Loucy (cell line): Measurements from ENCODE around the gene GNAS-AS1.

ENCODE experiments used
- H2AFZ ChIP-seq: fragments of 200-600 bp; sonication (generic); 2 replicates; pipeline ENCODE4 v1.6.0; 2016; ENCODE audit warnings: antibody characterized with exemption, mild to moderate bottlenecking, low read length, moderate library complexity
- H3F3A ChIP-seq: fragments of 200-600 bp; 2 replicates; pipeline ENCODE4 v1.6.0; 2016; ENCODE audit warnings: antibody characterized with exemption, low read depth, mild to moderate bottlenecking
- H3K27me3 ChIP-seq: fragments of 200-600 bp; sonication (generic); 2 replicates; pipeline ENCODE4 v1.6.1; 2014; ENCODE audit warnings: low read length, mild to moderate bottlenecking; ENCODE audit not compliant: insufficient read depth, poor library complexity, severe bottlenecking
- H3K36me3 ChIP-seq: fragments of 200-600 bp; sonication (generic); 2 replicates; pipeline ENCODE4 v1.6.1; 2016; ENCODE audit warnings: low read length; ENCODE audit not compliant: insufficient read depth
- H3K4me1 ChIP-seq: fragments of 200-600 bp; sonication (generic); 2 replicates; pipeline ENCODE4 v1.5.1; 2014; ENCODE audit warnings: low read length, mild to moderate bottlenecking; ENCODE audit not compliant: insufficient read depth, poor library complexity, severe bottlenecking
- H3K4me2 ChIP-seq: fragments of 200-600 bp; sonication (generic); 2 replicates; pipeline ENCODE4 v1.6.0; 2014; ENCODE audit warnings: antibody characterized with exemption, low read length, low read depth, mild to moderate bottlenecking; ENCODE audit not compliant: poor library complexity, severe bottlenecking
- H3K4me3 ChIP-seq: fragments of 200-600 bp; sonication (generic); 2 replicates; pipeline ENCODE4 v1.5.1; 2014; ENCODE audit warnings: low read length, mild to moderate bottlenecking, mixed read lengths; ENCODE audit not compliant: poor library complexity, severe bottlenecking
- H3K79me2 ChIP-seq: fragments of 200-600 bp; sonication (generic); 2 replicates; pipeline ENCODE4 v1.6.1; 2014; ENCODE audit warnings: low read length; ENCODE audit not compliant: insufficient read depth
- H3K9ac ChIP-seq: fragments of 200-600 bp; sonication (generic); 2 replicates; pipeline ENCODE4 v1.6.0; 2014; ENCODE audit warnings: mild to moderate bottlenecking, low read depth, low read length, moderate library complexity; ENCODE audit not compliant: poor library complexity, severe bottlenecking
- H3K9me2 ChIP-seq: fragments of 200-600 bp; sonication (generic); replicated peaks from 2 replicates; pipeline ENCODE4 v1.6.1; 2016; ENCODE audit warnings: low read depth, low read length, mixed read lengths
- H3K9me3 ChIP-seq: fragments of 200-600 bp; sonication (generic); 2 replicates; pipeline ENCODE4 v1.6.1; 2014; ENCODE audit warnings: mild to moderate bottlenecking, antibody characterized with exemption, low read length, low read depth; ENCODE audit not compliant: insufficient read depth
- H4K20me1 ChIP-seq: fragments of 200-600 bp; sonication (generic); 2 replicates; pipeline ENCODE4 v1.6.0; 2014; ENCODE audit warnings: antibody characterized with exemption, low read length, mild to moderate bottlenecking; ENCODE audit not compliant: insufficient read depth, poor library complexity, severe bottlenecking
- CTCF ChIP-seq: fragments of 200-600 bp; sonication (generic); conservative IDR thresholded peaks from 2 replicates; pipeline ENCODE4 v1.5.1; 2014; ENCODE audit warnings: mild to moderate bottlenecking, antibody characterized with exemption, low read length
- EZH2phosphoT487 ChIP-seq: fragments of 200-600 bp; IDR thresholded peaks from 2 replicates; pipeline ENCODE4 v1.6.1; 2018; ENCODE audit warnings: antibody characterized with exemption, mild to moderate bottlenecking, moderate library complexity, borderline replicate concordance

Gene GNAS-AS1

GRCh38 chr20:58787211-58788005, 63.3 kb downstream of the GNAS-AS1 start:
- Histone ChIP-seq H3K4me2 (no peak overlapping the region), H4K20me1 (no peaks in the 10 kb centered on the region), H3K4me3 (no peak overlapping the region), H3K36me3 (no peaks in the 10 kb centered on the region), H2AFZ (no peak overlapping the region), H3K9me2 (no peaks in the 10 kb centered on the region), H3K79me2 (no peaks in the 10 kb centered on the region), H3K9ac (no peak overlapping the region), H3K9me3 (no peaks in the 10 kb centered on the region), H3K27me3 (no peaks in the 10 kb centered on the region), H3F3A (no peaks in the 10 kb centered on the region; the same call in 1 of the 2 replicates), H3K4me1 (peaks cover 46% of the 10 kb centered on the region)
- TF ChIP-seq EZH2phosphoT487 (no peak), CTCF (no peak)

- no peak overlapping the region for H2AFZ ChIP-seq
- H3K4me2 ChIP-seq, result no peak overlapping the region
- H4K20me1 ChIP-seq, result no peaks in the 10 kb centered on the region
- no peaks in the 10 kb centered on the region for H3F3A ChIP-seq
- H3K4me3 ChIP-seq, result no peak overlapping the region
- no peaks in the 10 kb centered on the region for H3K9me2 ChIP-seq
- TF ChIP-seq EZH2phosphoT487, result no peak
- no peak for TF ChIP-seq CTCF
- no peak overlapping the region for H3K9ac ChIP-seq
- H3K27me3 ChIP-seq, result no peaks in the 10 kb centered on the region
- H3K79me2 ChIP-seq, result no peaks in the 10 kb centered on the region
- H3K4me1 ChIP-seq, result peaks cover 24% of the 10 kb centered on the region
- no peaks in the 10 kb centered on the region for H3K36me3 ChIP-seq
- no peaks in the 10 kb centered on the region for H3K9me3 ChIP-seq
Observed at GRCh38 chr20:58784321-58785074, 66.2 kb downstream of the GNAS-AS1 start.

- Histone ChIP-seq H3K4me2 (peak overlapping the region; percentile 29), H3K36me3 (no peaks in the 10 kb centered on the region), H3K4me1 (peaks cover 14% of the 10 kb centered on the region), H3K9me2 (no peaks in the 10 kb centered on the region), H4K20me1 (no peaks in the 10 kb centered on the region), H3K79me2 (no peaks in the 10 kb centered on the region), H3F3A (no peaks in the 10 kb centered on the region), H3K4me3 (no peak overlapping the region), H3K27me3 (no peaks in the 10 kb centered on the region), H3K9me3 (no peaks in the 10 kb centered on the region), H2AFZ (no peak overlapping the region; the same call in 1 of the 2 replicates), H3K9ac (no peak overlapping the region)
- no peak for TF ChIP-seq CTCF
- TF ChIP-seq EZH2phosphoT487, result no peak
Observed at GRCh38 chr20:58783511-58784011, 67.1 kb downstream of the GNAS-AS1 start.
